KG1 (cell line): ENCODE results near the gene DRC1.
"Not testable (repeated sequence)": the region's sequence is repeated elsewhere in the genome, so short reads cannot be mapped to it uniquely, and the experiment has no call there.

ENCODE experiments used
- DNase-seq: peaks from one replicate; lab custom pipeline; 2025; lab: John Stamatoyannopoulos, UW

DRC1 gene

DNA sequence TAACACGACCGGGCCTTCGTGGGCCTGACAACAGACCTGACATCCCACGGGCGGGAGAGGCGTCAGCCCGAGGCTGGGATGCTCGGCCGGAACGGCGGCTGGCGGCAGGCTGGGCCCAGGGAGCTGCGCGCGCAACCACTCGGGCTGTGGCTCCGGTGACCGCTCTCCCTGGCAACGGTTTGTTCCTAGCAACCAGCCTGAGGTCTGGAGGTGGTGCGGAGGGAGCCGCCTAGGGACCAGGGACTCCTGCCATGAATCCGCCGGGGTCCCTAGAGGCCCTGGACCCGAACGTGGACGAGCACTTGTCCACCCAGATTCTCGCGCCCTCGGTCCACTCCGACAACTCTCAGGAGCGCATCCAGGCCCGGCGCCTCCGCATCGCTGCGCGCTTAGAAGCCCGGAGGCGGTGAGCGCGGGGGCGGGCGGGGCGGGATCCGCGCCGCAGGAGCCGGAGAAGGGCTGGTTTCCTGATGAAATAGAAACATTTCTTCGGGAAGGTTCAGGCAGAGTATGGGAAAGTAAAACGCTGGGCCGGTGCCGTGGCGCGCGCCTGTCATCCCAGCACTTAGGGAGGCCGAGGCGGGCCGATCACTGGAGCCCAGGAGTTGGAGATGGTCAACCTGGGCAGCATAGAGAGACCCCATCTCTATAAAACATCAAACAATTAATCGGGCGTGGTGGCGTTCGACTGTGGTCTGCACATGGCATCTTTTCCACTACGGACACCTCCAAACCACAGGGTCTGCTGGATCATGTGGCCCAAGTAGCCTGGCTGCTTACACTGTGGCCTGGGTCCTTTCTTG, at the start of gene DRC1:
Gene DRC1, plus strand, starts transcription at position 182 of the 803 bp plus-strand sequence. Its CDS starts 70 bp downstream, at position 252.
- DNase-seq, result no peak

DNA sequence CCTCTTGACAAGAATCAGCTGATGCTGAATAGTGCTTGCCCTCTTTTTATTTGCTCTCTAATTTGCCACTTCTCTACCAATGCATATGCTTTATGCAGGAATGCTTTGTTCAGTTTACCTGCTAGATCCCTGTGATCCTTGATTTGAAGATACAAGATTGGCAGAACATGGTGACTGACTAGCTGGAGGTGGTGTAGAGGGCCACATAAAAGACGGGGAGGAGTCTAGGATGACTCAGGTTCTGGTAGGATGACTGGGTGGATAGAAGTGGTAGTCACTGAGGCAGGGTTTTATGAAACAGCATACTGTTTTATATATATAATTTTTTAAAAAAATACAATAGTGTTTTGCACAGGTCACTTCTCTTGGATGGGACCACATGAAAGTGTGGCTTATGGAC, 48.8 kb upstream of the DRC1 start:
- no peak for DNase-seq

DNA sequence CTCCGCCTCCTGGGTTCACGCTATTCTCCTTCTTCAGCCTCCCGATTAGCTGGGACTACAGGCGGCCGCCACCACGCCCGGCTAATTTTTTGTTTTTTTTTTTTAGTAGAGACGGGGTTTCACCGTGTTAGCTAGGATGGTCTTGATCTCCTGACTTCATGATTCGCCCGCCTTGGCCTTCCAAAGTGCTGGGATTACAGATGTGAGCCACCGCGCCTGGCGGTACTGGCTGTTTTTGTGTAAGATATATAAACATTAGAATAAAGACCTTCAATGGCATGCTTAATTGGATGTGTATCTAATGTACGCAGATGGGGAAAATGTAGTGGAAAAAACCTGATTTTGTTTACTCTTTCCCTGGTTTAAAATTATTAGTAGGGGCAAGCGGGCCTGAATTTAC, 47.3 kb upstream of the DRC1 start:
- not testable (repeated sequence) for DNase-seq

DNA sequence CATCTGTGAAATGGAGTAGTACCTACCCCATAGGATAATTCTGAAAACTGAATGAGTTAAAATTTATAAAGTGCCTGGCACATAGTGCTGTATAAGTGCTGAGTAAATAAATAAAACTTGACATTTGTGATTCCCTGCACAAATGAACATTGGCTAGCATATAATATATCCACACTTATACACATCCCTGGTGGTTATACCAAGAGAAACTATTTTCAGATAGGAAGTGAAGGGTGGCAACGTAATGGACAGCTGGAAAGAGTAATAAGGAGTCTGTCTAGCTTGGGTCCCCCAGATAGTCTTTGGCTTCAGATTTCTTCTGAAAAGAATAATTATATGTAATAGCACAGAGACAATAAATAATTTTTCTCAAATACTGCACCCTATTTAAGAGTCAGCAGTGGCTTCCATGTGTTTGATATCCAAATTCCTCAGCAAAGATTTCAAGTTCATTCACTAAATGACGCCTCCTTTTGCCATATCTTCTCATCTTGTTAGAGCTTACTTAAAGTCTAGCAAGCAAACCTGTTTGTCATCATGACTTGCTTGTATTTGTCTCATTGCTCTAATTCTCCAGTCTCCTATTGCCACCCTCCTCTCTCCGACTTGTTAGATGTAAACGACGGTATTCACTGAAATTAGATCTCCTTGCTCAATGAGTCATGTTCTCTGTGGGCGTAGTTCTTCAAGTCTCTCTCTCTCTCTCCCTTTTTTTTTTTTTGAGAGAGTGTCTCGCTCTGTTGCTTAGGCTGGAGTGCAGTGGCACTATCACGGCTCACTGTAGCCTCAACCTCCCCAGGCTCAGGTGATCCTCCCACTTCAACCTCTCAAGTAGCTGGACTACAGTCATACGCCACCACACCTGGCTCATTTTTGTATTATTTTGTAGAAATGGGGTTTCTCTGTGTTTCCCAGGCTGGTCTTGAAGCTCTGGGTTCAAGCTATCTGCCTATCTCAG, 46.4 kb upstream of the DRC1 start:
- DNase-seq, result no peak

DNA sequence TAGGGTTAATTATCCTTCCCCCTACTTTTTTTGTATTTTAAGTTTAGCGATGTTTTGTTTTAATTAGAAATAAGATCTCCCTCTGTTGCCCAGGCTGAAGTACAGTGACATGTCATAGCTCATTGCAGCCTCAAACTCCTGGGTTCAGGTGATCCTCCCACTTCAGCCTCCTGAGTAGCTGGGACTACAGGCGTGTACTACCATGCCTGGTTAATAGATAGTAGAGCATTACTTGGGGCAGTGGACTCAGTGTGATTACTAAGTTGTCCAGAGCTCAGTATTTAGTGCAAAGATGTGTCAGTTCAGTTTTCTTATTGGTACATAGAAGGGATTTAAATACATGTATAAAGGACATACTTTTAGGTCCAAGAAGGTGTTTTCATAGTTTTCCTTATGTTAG, 45.6 kb upstream of the DRC1 start:
- DNase-seq, result no peak

DNA sequence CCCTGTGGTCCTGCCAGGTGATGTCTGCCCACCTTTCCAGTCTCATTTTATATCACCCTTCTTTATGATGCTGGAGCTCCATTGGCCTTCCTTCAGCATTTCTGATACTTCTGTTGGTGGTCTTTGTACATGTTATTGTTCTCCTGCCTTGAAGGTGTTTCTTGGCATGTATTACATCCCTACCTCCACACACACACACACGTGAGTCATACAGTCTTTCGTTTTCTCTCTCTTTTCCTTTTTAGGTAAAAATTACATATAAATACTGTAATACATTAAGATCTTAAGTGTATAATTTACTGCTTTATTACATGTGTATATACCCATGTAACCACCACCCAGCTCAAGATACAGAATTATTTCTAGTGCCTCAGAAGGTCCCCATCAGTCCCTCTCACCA, 44.9 kb upstream of the DRC1 start:
- no peak for DNase-seq

DNA sequence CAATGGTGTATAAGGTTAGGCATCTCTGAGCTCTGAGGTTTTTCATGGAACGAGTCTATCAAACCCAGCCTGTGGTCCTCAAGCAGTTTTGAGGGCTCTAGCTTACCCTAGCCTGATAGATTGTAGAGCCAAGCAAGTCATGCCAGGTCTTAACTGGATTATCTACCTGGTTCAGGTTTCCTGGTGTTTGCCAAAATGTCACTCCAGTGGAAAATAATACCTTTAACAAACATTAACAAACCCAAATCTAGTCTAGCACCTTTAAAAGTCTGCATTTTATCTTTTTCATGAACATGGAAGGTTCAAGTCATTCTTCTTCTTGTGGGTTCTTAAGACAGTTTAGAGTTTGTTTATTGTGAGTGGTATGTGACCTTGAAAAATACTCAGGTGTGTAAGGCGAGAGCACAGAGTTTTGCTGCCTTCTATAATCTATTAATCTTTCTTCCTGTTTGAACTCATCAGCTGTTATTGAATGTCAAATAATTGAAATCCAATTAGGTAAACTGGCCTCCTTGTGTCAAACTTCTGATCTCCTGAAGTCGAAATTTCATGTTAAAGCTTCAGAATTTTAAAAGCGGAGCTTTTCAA, 41.7 kb upstream of the DRC1 start:
- no peak for DNase-seq

DNA sequence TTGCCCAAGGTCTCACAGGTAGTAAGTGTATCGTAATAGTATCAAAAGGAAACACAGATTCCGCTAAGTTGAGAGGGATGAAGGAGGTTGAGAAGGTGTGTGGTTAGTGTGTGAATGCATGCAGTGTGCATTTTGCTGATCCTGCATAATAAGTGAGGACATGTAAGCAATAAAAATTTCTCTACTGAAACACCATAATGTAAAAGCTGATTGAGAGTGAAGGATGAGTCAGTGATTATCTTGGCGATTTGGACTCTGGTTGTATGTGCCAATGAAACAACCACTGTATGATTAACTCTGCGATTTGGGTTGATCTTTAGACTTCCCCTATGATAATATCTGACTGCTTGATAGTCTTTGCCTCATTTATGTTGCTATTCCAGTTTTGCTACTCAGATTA, 38.4 kb upstream of the DRC1 start:
- no peak for DNase-seq

DNA sequence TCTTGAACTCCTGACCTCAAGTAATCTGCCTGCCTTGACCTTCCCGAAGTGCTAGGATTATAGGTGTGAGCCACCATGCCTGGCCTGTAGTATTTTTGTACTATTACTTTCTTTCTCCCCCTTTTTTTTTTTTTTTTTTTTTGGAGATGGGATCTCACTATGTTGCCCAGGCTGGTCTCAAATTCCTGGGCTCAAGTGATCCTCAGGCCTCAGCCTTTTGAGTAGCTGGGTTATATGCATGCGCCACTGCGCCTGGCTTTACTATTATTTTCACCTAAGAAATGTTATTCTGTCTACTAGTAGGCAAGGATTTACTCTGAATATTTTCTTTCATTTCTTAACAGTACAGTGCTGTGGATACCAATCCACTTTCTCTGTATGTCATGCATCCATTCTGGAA, 37.8 kb upstream of the DRC1 start:
- DNase-seq, result no peak

DNA sequence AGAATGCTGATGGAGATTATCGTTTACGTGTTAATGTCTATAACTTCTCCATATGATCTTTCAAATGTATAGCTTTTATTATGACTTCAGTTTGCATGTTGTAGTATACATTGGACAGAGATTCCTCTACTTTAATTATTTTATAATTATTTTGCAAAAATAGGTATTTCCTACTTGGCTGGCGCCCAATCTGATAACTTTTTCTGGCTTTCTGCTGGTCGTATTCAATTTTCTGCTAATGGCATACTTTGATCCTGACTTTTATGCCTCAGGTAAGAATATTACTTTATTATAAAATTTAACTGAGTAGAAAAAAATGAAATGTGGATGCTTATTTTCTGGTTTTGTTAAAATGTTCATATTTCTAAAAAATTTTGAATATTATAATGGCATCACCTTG, 37.1 kb upstream of the DRC1 start:
- no peak for DNase-seq

DNA sequence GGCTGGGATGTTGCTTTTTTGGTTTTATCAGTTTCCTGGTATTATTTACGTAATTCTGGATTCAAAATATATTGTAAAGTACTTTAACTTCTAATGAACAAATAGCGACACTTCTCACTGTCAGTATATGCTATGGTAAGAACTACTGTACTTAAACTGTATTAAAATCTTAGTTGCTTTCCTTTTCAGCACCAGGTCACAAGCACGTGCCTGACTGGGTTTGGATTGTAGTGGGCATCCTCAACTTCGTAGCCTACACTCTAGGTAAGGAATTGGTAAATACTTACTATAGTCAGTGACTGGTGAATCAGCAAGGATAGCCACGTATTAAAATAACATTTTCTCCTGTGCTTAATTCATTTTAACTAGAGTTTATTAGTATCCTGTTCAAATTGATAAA, 34.8 kb upstream of the DRC1 start:
- no peak for DNase-seq

DNA sequence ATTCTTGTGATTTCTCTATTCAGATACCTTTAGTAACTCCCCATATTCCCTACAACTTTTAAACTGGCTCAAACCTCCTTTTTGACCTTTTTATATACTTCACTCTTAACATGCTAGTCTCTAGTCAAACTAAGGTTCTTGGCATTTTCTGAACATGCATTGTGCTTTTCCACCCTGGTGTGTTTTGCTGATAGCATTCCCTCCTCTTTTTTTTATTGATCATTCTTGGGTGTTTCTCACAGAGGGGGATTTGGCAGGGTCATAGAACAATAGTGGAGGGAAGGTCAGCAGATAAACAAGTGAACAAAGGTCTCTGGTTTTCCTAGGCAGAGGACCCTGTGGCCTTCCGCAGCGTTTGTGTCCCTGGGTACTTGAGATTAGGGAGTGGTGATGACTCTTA, 32.1 kb upstream of the DRC1 start:
- DNase-seq, result not testable (repeated sequence)

DNA sequence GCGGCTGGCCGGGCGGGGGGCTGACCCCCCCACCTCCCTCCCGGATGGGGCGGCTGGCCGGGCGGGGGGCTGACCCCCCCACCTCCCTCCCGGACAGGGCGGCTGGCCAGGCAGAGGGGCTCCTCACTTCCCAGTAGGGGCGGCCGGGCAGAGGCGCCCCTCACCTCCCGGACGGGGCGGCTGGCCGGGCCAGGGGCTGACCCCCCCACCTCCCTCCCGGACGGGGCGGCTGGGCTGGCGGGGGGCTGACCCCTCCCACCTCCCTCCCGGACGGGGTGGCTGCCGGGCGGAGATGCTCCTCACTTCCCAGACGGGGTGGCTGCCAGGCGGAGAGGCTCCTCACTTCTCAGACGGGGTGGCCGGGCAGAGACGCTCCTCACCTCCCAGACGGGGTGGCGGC, 30.8 kb upstream of the DRC1 start:
- DNase-seq, result not testable (repeated sequence)

DNA sequence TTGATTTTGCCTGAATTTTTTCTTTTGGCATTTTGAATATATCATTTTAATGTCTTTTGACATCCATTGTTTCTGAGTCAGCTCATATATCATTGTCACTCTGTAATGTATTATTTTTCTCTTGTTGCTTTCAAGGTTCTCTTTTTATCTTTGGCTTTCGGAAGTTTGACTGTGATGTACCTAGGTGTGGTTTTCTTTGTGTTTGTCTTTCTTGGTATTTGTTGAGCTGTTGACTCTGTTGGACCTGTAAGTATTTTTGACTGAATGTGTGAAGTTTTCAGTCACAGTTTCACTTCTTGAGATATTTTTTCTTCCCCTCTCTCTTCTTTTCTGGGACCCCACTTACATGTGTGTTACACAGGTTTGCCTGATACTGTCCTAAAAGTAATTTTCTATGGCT, 24.9 kb upstream of the DRC1 start:
- no peak for DNase-seq

DNA sequence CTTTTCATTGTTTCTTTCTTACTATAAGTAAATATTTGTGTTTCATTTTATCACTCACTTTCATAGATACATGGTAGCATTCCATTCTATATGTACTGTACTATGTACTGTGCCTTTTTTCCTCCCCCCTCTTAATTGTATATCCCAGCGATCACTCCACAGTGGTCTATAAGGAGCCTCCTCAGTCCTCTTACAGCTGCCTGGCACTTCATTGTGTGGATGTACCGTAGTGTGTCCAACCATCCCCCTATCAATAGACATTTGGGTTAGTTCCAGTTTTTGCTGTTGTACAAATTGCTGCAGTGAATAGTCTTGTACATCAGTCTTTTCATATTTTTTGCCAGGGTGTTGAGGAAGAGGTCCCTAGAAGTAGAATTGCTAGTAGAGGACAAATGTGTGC, 21.4 kb upstream of the DRC1 start:
- no peak for DNase-seq

DNA sequence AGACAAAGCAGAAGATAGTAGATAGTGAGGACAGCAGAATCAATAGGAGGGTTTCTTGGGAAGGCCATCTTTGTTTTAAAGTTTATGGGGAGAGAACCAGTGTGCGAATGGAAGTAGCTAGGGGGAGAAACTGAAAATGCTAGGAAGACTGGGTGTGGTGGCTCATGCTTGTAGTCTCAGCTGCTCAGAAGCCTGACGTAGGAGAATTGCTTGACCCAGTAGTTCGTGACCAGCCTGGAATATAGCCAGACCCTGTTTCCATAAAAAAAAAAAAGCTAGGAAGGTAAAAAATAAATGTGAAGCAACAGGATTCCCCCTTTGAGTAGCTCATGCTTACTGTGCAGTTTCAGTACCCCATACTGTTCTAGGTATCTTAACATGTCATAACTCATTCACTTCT, 19.2 kb upstream of the DRC1 start:
- no peak for DNase-seq

DNA sequence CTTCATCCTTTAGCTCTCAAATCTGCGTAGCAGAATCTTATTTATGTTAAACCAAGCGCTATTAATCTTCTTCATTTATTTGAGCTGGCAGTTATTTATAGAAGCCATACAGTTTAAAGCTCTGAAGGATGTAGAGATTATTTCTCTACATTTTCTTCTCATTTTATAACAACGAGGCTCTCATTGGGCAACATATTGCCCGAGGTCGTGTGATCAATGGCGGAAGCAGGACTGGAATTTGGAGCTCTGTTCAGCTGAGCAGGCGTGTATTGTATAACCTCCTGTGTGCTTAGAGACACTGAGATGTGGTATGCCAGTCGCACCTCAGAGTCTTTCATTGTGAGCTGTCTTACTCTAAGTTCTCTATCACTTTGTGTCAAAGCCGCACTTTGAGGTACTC, 17.5 kb upstream of the DRC1 start:
- no peak for DNase-seq

DNA sequence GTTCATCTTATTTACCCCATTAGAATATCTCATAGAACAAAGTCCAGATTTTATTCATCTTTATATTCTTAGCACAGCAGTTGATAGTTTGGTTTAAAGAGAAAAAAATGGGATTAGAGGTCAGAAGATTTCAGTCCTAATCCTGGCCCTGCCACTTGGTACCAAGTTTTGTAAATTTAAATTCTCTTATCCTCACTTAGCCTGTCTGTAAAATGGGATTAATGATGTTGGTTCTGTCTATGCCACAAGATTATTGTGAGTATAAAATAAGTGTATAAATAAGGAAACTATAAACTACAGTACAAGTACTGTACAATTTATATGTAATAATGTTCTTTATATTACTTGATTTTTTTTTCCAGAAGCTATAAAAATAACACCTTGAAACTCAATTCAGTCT, 17.1 kb upstream of the DRC1 start:
- no peak for DNase-seq

DNA sequence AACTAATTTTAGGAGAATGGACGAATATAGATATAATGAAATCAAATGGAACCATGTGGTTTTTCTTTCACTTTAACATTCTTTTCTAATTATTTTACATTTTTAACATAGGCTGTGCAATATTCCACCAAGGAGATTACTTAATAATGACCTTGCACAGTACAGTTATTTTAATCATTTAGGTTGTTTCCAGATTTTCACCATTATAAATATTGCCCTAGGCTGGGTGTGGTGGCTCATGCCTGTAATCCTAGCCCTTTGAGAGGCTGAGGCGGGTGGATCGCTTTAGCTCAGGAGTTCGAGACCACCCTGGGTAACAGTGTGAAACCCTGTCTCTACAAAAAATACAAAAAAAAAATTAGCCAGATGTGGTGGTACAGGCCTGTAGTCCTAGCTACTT, 14.5 kb upstream of the DRC1 start:
- DNase-seq, result no peak

DNA sequence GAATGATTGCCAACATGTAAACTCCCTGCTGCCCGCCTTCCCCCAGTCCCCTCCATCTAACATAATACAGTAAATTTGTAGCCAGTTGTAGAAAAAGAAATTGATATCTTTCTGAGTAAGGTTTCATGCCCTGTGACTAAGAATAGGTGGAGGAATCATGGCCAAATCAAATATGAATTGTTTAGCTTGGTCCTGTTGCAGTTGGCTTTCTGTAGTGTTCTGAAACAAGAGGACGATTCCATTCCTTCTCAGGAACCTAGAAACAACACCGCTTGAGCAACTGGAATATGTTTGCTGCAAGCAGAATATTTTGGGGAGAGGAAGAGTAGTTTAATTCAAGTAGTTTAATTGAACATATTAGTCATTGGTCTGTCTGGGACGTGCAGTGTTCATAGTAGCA, 7.0 kb upstream of the DRC1 start:
- DNase-seq, result no peak

DNA sequence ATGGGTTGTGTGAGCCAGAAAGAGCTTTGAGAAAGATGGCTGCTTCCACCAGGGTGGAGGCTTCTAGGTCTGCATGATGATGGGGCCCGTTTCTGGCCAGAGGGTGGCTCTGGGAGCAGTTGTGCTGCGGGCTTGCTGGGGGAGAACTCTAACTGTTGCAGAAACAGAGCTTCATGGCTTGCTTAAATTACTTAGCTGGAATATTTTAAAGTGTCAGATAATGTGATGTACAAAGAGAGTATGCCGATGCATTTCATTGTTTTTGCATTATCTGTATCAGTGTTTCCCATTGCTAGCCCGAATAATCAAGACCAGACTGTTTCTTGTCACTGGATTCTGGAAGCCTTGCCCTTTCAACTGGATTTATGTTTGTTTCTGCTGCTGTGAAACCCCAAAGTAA, 6.3 kb upstream of the DRC1 start:
- DNase-seq, result no peak

DNA sequence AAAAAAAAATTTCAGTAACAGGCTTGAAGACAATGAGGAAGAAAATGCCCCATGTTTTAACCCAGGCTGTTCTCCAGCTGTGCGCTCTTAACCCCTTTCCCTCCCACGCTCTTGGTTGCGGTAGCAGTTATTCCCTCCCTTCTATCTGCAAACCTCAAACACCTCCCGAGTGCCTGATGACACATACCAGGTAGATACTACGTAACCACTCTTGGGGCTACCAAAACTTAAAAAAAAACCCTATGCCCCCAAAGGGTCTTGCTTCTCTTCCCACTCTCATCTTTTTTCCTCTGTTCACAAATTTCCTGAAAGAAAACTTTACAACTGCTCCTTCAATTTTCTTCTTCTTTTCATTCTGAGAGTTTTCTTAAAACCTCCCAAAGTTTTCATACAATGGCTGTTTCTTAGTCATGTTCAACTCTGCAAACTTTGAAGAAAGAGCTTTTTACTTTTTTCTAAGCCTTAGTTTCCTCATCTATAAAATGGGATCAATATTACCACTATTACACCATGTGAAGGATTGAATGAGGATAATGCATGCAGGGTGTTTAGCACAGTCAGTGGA, 4.9 kb upstream of the DRC1 start:
- no peak for DNase-seq
